WTC11 (cell line): ENCODE data around the gene FHOD3. TPM values are rescaled to one million over a fixed set of nuclear protein-coding genes. Genes with fewer than 3 reads are reported as not detected.

Experiments used
- ATAC-seq: fragments of 200-7000 bp; cut with Tn5 transposase; 2 replicates; pipeline ENCODE4 v1.10.0; 2021; ENCODE audit warnings: mild to moderate bottlenecking, moderate library complexity
- CTCF ChIA-PET: fragments of 300-600 bp; sonication (Branson Sonifier 250); formaldehyde crosslinking; loops from one replicate; lab custom pipeline; 2021; ENCODE audit warnings: antibody characterized with exemption; lab: Charles Lee
- POLR2A ChIA-PET: fragments of 350-600 bp; sonication (Branson Sonifier 250); formaldehyde crosslinking; loops from one replicate; lab custom pipeline; 2021; ENCODE audit warnings: antibody characterized with exemption; lab: Charles Lee
- DNase-seq: peaks from one replicate; pipeline ENCODE4 v3.0.0; 2021; ENCODE audit warnings: low spot score
- H3K27ac Mint-ChIP-seq: 2 replicates; pipeline ENCODE4 v1.8.0; 2021; ENCODE audit warnings: mixed read lengths
- H3K27me3 Mint-ChIP-seq: 2 replicates; pipeline ENCODE4 v1.8.0; 2021; ENCODE audit warnings: low read depth, mild to moderate bottlenecking, moderate library complexity, mixed read lengths
- H3K36me3 Mint-ChIP-seq: 2 replicates; pipeline ENCODE4 v1.8.0; 2021; ENCODE audit warnings: mixed read lengths
- H3K4me1 Mint-ChIP-seq: 2 replicates; pipeline ENCODE4 v1.8.0; 2022; ENCODE audit warnings: mixed read lengths
- H3K4me3 Mint-ChIP-seq: 2 replicates; pipeline ENCODE4 v1.8.0; 2021; ENCODE audit warnings: mild to moderate bottlenecking, moderate library complexity, mixed read lengths
- H3K9me3 Mint-ChIP-seq: 2 replicates; pipeline ENCODE4 v1.8.0; 2021; ENCODE audit warnings: mixed read lengths
- EMX1 ChIP-seq: fragments of 250-450 bp; sonication (Bioruptor Pico); IDR thresholded peaks from 2 replicates; pipeline ENCODE4 v1.8.0; 2021; ENCODE audit warnings: mild to moderate bottlenecking
- FOXP1 ChIP-seq: sonication (generic); formaldehyde crosslinking; IDR thresholded peaks from 2 replicates; pipeline ENCODE4 v1.8.0; 2022; ENCODE audit warnings: missing genetic modification reagents, mild to moderate bottlenecking, moderate library complexity, borderline replicate concordance
- GTF2I ChIP-seq: fragments of 250-450 bp; sonication (Bioruptor Pico); conservative IDR thresholded peaks from 2 replicates; pipeline ENCODE4 v1.4.0; 2021; ENCODE audit warnings: mild to moderate bottlenecking
- IRF2 ChIP-seq: sonication (generic); formaldehyde crosslinking; IDR thresholded peaks from 2 replicates; pipeline ENCODE4 v1.8.0; 2022; ENCODE audit warnings: low read depth, missing genetic modification reagents, borderline replicate concordance
- JUN ChIP-seq: sonication (generic); formaldehyde crosslinking; IDR thresholded peaks from 2 replicates; pipeline ENCODE4 v1.8.0; 2023; ENCODE audit warnings: mild to moderate bottlenecking, missing genetic modification reagents
- MYBL2 ChIP-seq: sonication (generic); formaldehyde crosslinking; IDR thresholded peaks from 2 replicates; pipeline ENCODE4 v1.8.1; 2023; ENCODE audit warnings: mild to moderate bottlenecking, moderate library complexity, missing genetic modification reagents
- NFE2L1 ChIP-seq: sonication (generic); formaldehyde crosslinking; IDR thresholded peaks from 2 replicates; pipeline ENCODE4 v1.8.1; 2023; ENCODE audit warnings: missing genetic modification reagents
- SP1 ChIP-seq: sonication (generic); formaldehyde crosslinking; conservative IDR thresholded peaks from 2 replicates; pipeline ENCODE4 v1.8.1; 2022; ENCODE audit warnings: missing genetic modification reagents
- ZNF396 ChIP-seq: fragments of 250-450 bp; sonication (Bioruptor Pico); IDR thresholded peaks from 2 replicates; pipeline ENCODE4 v1.8.0; 2021; ENCODE audit warnings: mild to moderate bottlenecking, moderate library complexity, borderline replicate concordance
- ZNF416 ChIP-seq: fragments of 250-450 bp; sonication (Bioruptor Pico); IDR thresholded peaks from 2 replicates; pipeline ENCODE4 v1.9.0; 2021; ENCODE audit warnings: mild to moderate bottlenecking, inconsistent platforms
- total RNA-seq: library from RNA; stranded (reverse); gene quantifications from 3 replicates; pipeline ENCODE4 v1.2.3, GENCODE V29; 2021
- TF ChIP-seq, protein P1 (sequence below): sonication (generic); formaldehyde crosslinking; IDR thresholded peaks from 2 replicates; pipeline ENCODE4 v1.8.1; 2023; ENCODE audit warnings: mild to moderate bottlenecking, missing genetic modification reagents, moderate library complexity
- TF ChIP-seq, protein P2 (sequence below): sonication (generic); formaldehyde crosslinking; IDR thresholded peaks from 2 replicates; pipeline ENCODE4 v1.8.0; 2022; ENCODE audit warnings: mild to moderate bottlenecking, missing genetic modification reagents
- TF ChIP-seq, protein P3 (sequence below): fragments of 250-450 bp; sonication (Bioruptor Pico); IDR thresholded peaks from 2 replicates; pipeline ENCODE4 v2.1.2; 2022; ENCODE audit warnings: mild to moderate bottlenecking, moderate library complexity
- TF ChIP-seq, protein P4 (sequence below): sonication (generic); formaldehyde crosslinking; IDR thresholded peaks from 2 replicates; pipeline ENCODE4 v1.8.1; 2023; ENCODE audit warnings: mild to moderate bottlenecking, missing genetic modification reagents
- TF ChIP-seq, protein P5 (sequence below): sonication (generic); formaldehyde crosslinking; IDR thresholded peaks from 2 replicates; pipeline ENCODE4 v1.8.1; 2022; ENCODE audit warnings: low read depth, mild to moderate bottlenecking, moderate library complexity, missing genetic modification reagents, borderline replicate concordance
- TF ChIP-seq, protein P6 (sequence below): sonication (generic); formaldehyde crosslinking; IDR thresholded peaks from 2 replicates; pipeline ENCODE4 v1.8.0; 2023; ENCODE audit warnings: missing genetic modification reagents, mild to moderate bottlenecking, borderline replicate concordance
- TF ChIP-seq, protein P7 (sequence below): sonication (generic); formaldehyde crosslinking; IDR thresholded peaks from 2 replicates; pipeline ENCODE4 v1.8.0; 2022; ENCODE audit warnings: mild to moderate bottlenecking, missing genetic modification reagents

The FHOD3 gene
- total RNA-seq, 1 experiment from 2014 or later = 3.8 TPM

DNA sequence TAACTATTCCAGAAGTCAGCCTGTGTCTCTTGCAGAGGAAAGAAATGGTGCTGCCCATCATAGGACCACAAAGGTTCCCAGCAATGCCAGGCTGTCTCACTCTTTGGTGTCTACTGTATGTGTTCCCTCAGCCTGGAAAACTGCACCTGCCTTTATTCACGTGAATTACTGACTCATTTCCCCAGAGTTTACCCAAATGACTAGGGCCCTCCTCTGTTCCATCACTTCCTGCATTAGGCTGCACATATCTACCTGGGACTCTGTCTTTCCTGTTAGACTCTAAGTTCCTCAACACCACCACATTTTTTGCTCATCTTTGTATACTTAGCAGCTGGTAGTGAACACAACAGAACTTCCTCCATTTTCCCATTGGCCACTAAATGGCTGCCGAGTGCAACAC, 188.3 kb downstream of the FHOD3 start:
- TF ChIP-seq JUN (no peak), SP1 (no peak), ZNF416 (CRISPR knock-in tag) (no peak), NFE2L1 (CRISPR knock-in tag) (no peak), FOXP1 (CRISPR knock-in tag) (no peak), IRF2 (no peak), GTF2I (no peak), EMX1 (CRISPR knock-in tag) (no peak), MYBL2 (no peak), ZNF396 (CRISPR knock-in tag) (no peak)
- TF ChIP-seq, protein P1, sequence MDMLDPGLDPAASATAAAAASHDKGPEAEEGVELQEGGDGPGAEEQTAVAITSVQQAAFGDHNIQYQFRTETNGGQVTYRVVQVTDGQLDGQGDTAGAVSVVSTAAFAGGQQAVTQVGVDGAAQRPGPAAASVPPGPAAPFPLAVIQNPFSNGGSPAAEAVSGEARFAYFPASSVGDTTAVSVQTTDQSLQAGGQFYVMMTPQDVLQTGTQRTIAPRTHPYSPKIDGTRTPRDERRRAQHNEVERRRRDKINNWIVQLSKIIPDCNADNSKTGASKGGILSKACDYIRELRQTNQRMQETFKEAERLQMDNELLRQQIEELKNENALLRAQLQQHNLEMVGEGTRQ (CRISPR knock-in tag) = no peak
- TF ChIP-seq, protein P2, sequence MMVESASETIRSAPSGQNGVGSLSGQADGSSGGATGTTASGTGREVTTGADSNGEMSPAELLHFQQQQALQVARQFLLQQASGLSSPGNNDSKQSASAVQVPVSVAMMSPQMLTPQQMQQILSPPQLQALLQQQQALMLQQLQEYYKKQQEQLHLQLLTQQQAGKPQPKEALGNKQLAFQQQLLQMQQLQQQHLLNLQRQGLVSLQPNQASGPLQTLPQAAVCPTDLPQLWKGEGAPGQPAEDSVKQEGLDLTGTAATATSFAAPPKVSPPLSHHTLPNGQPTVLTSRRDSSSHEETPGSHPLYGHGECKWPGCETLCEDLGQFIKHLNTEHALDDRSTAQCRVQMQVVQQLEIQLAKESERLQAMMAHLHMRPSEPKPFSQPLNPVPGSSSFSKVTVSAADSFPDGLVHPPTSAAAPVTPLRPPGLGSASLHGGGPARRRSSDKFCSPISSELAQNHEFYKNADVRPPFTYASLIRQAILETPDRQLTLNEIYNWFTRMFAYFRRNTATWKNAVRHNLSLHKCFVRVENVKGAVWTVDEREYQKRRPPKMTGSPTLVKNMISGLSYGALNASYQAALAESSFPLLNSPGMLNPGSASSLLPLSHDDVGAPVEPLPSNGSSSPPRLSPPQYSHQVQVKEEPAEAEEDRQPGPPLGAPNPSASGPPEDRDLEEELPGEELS (CRISPR knock-in tag) = no peak
- TF ChIP-seq, protein P3, sequence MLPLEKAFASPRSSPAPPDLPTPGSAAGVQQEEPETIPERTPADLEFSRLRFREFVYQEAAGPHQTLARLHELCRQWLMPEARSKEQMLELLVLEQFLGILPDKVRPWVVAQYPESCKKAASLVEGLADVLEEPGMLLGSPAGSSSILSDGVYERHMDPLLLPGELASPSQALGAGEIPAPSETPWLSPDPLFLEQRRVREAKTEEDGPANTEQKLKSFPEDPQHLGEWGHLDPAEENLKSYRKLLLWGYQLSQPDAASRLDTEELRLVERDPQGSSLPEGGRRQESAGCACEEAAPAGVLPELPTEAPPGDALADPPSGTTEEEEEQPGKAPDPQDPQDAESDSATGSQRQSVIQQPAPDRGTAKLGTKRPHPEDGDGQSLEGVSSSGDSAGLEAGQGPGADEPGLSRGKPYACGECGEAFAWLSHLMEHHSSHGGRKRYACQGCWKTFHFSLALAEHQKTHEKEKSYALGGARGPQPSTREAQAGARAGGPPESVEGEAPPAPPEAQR (CRISPR knock-in tag) = no peak
- TF ChIP-seq, protein P4, sequence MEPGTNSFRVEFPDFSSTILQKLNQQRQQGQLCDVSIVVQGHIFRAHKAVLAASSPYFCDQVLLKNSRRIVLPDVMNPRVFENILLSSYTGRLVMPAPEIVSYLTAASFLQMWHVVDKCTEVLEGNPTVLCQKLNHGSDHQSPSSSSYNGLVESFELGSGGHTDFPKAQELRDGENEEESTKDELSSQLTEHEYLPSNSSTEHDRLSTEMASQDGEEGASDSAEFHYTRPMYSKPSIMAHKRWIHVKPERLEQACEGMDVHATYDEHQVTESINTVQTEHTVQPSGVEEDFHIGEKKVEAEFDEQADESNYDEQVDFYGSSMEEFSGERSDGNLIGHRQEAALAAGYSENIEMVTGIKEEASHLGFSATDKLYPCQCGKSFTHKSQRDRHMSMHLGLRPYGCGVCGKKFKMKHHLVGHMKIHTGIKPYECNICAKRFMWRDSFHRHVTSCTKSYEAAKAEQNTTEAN (CRISPR knock-in tag) = no peak
- TF ChIP-seq, protein P5, sequence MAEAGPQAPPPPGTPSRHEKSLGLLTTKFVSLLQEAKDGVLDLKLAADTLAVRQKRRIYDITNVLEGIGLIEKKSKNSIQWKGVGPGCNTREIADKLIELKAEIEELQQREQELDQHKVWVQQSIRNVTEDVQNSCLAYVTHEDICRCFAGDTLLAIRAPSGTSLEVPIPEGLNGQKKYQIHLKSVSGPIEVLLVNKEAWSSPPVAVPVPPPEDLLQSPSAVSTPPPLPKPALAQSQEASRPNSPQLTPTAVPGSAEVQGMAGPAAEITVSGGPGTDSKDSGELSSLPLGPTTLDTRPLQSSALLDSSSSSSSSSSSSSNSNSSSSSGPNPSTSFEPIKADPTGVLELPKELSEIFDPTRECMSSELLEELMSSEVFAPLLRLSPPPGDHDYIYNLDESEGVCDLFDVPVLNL (CRISPR knock-in tag) = no peak
- TF ChIP-seq, protein P6, sequence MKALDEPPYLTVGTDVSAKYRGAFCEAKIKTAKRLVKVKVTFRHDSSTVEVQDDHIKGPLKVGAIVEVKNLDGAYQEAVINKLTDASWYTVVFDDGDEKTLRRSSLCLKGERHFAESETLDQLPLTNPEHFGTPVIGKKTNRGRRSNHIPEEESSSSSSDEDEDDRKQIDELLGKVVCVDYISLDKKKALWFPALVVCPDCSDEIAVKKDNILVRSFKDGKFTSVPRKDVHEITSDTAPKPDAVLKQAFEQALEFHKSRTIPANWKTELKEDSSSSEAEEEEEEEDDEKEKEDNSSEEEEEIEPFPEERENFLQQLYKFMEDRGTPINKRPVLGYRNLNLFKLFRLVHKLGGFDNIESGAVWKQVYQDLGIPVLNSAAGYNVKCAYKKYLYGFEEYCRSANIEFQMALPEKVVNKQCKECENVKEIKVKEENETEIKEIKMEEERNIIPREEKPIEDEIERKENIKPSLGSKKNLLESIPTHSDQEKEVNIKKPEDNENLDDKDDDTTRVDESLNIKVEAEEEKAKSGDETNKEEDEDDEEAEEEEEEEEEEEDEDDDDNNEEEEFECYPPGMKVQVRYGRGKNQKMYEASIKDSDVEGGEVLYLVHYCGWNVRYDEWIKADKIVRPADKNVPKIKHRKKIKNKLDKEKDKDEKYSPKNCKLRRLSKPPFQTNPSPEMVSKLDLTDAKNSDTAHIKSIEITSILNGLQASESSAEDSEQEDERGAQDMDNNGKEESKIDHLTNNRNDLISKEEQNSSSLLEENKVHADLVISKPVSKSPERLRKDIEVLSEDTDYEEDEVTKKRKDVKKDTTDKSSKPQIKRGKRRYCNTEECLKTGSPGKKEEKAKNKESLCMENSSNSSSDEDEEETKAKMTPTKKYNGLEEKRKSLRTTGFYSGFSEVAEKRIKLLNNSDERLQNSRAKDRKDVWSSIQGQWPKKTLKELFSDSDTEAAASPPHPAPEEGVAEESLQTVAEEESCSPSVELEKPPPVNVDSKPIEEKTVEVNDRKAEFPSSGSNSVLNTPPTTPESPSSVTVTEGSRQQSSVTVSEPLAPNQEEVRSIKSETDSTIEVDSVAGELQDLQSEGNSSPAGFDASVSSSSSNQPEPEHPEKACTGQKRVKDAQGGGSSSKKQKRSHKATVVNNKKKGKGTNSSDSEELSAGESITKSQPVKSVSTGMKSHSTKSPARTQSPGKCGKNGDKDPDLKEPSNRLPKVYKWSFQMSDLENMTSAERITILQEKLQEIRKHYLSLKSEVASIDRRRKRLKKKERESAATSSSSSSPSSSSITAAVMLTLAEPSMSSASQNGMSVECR (CRISPR knock-in tag) = no peak
- TF ChIP-seq, protein P7, sequence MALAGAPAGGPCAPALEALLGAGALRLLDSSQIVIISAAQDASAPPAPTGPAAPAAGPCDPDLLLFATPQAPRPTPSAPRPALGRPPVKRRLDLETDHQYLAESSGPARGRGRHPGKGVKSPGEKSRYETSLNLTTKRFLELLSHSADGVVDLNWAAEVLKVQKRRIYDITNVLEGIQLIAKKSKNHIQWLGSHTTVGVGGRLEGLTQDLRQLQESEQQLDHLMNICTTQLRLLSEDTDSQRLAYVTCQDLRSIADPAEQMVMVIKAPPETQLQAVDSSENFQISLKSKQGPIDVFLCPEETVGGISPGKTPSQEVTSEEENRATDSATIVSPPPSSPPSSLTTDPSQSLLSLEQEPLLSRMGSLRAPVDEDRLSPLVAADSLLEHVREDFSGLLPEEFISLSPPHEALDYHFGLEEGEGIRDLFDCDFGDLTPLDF (CRISPR knock-in tag) = no peak
- Mint-ChIP-seq H3K4me3 (no peak overlapping the region), H3K27ac (no peak overlapping the region), H3K27me3 (no peaks in the 10 kb centered on the region), H3K9me3 (no peaks in the 10 kb centered on the region), H3K4me1 (peaks cover 21% of the 10 kb centered on the region), H3K36me3 (no peaks in the 10 kb centered on the region)
- DNase-seq (no peak), ATAC-seq (no peak)
- ChIA-PET CTCF (no interaction called here), POLR2A (no interaction called here)
